Measurements from ENCODE around the gene DHRS4. TPM values are rescaled to one million over a fixed set of nuclear protein-coding genes. Genes with fewer than 3 reads are reported as not detected.
A peak's percentile ranks its signal among the peaks of the same experiment; 100 is the strongest.
"Not testable (repeated sequence)": the region's sequence is repeated elsewhere in the genome, so short reads cannot be mapped to it uniquely, and the experiment has no call there.

The DHRS4 gene
- polyA plus RNA-seq, 3 donors = 40.4 to 68.1 (median 63.2) TPM

- Histone ChIP-seq H3K27ac (ENCODE audit: low read depth in 1 of 2, low read length in 2 of 2) (peak overlapping the region in 1 of 2 donors; percentile 62), H3K4me2 (replicated peaks; ENCODE audit: extremely low read depth, low read length, poor library complexity, severe bottlenecking) (peak overlapping the region; percentile 67), H3K4me1 (ENCODE audit: control insufficient read depth in 1 of 2, insufficient read depth in 2 of 2, low read length in 2 of 2) (peaks cover 24 to 25% of the 10 kb centered on the region in 2 donors)
- not testable (repeated sequence) for H3K4me3 Mint-ChIP-seq; H3K36me3 ChIP-seq (replicated peaks in 1 of 2; ENCODE audit: control insufficient read depth in 1 of 2, insufficient read depth in 2 of 2, low read length in 2 of 2); H3K9me3 ChIP-seq (replicated peaks in 1 of 2; ENCODE audit: control insufficient read depth in 1 of 2, insufficient read depth in 1 of 2, low read length in 2 of 2); H3K9me3 Mint-ChIP-seq; H3K27me3 ChIP-seq (ENCODE audit: control insufficient read depth in 2 of 2, insufficient read depth in 2 of 2, low read length in 2 of 2); H3K36me3 Mint-ChIP-seq; H2AFZ ChIP-seq (ENCODE audit: insufficient read depth, low read depth, low read length, poor library complexity, severe bottlenecking); H3K27me3 Mint-ChIP-seq (ENCODE audit: low read depth in 3 of 3); H3K79me2 ChIP-seq (ENCODE audit: insufficient read depth, low read length); H4K20me1 ChIP-seq (ENCODE audit: insufficient read depth, low read length); H3K9ac ChIP-seq (ENCODE audit: insufficient read depth, low read length, poor library complexity, severe bottlenecking); DNase-seq; H3K4me3 ChIP-seq (replicated peaks in 1 of 3; ENCODE audit: low read depth in 2 of 3, low read length in 3 of 3)
- intact Hi-C loops (cut with micrococcal nuclease) = loop anchor here in 1 of 2 donors (5.0 to 10.0 kb wide), 2 partner anchors 42 to 115 kb away; no protein-coding TSS in a partner anchor
- WGBS (ENCODE audit: insufficient coverage) = 98% methylated on average over 8 of the region's 21 CpGs
- peak overlapping the region in 1 of 7 donors; percentile 83 for H3K27ac Mint-ChIP-seq
- H3K4me1 Mint-ChIP-seq = peaks cover 48% of the 10 kb centered on the region
Measured at GRCh38 chr14:23989734-23990445, 36.3 kb downstream of the DHRS4 start.

- H3K36me3 ChIP-seq (replicated peaks in 1 of 2; ENCODE audit: control insufficient read depth in 1 of 2, insufficient read depth in 2 of 2, low read length in 2 of 2); H3K27me3 ChIP-seq (ENCODE audit: control insufficient read depth in 2 of 2, insufficient read depth in 2 of 2, low read length in 2 of 2); H3K9me3 ChIP-seq (replicated peaks in 1 of 2; ENCODE audit: control insufficient read depth in 1 of 2, insufficient read depth in 1 of 2, low read length in 2 of 2); H4K20me1 ChIP-seq (ENCODE audit: insufficient read depth, low read length); H2AFZ ChIP-seq (ENCODE audit: insufficient read depth, low read depth, low read length, poor library complexity, severe bottlenecking); H3K27ac ChIP-seq (ENCODE audit: low read depth in 1 of 2, low read length in 2 of 2); H3K27me3 Mint-ChIP-seq (ENCODE audit: low read depth in 3 of 3); H3K9ac ChIP-seq (ENCODE audit: insufficient read depth, low read length, poor library complexity, severe bottlenecking); H3K4me2 ChIP-seq (replicated peaks; ENCODE audit: extremely low read depth, low read length, poor library complexity, severe bottlenecking); H3K9me3 Mint-ChIP-seq; H3K4me3 Mint-ChIP-seq; intact Hi-C loops (cut with micrococcal nuclease); H3K4me3 ChIP-seq (replicated peaks in 1 of 3; ENCODE audit: low read depth in 2 of 3, low read length in 3 of 3); H3K79me2 ChIP-seq (ENCODE audit: insufficient read depth, low read length); H3K36me3 Mint-ChIP-seq: not testable (repeated sequence)
- DNase-seq = peak in 1 of 3 donors; percentile 28
- H3K4me1 ChIP-seq (ENCODE audit: control insufficient read depth in 1 of 2, insufficient read depth in 2 of 2, low read length in 2 of 2) = peaks cover 14% of the 10 kb centered on the region in 2 donors
- H3K4me1 Mint-ChIP-seq = peaks cover 37% of the 10 kb centered on the region
- 100% methylated on average over 1 of the region's 1 CpG for WGBS (ENCODE audit: insufficient coverage)
- peak overlapping the region in 2 of 7 donors; percentile 8 to 63 for H3K27ac Mint-ChIP-seq
Measured at GRCh38 chr14:23990961-23991360, 37.4 kb downstream of the DHRS4 start.

- WGBS (ENCODE audit: insufficient coverage) = no CpG with 5 or more reads among the region's 3 CpGs
- H4K20me1 ChIP-seq (ENCODE audit: insufficient read depth, low read length); H3K36me3 Mint-ChIP-seq; DNase-seq; H3K27me3 ChIP-seq (ENCODE audit: control insufficient read depth in 2 of 2, insufficient read depth in 2 of 2, low read length in 2 of 2); H3K4me2 ChIP-seq (replicated peaks; ENCODE audit: extremely low read depth, low read length, poor library complexity, severe bottlenecking); intact Hi-C loops (cut with micrococcal nuclease); H3K4me3 ChIP-seq (replicated peaks in 1 of 3; ENCODE audit: low read depth in 2 of 3, low read length in 3 of 3); H3K9me3 ChIP-seq (replicated peaks in 1 of 2; ENCODE audit: control insufficient read depth in 1 of 2, insufficient read depth in 1 of 2, low read length in 2 of 2); H3K36me3 ChIP-seq (replicated peaks in 1 of 2; ENCODE audit: control insufficient read depth in 1 of 2, insufficient read depth in 2 of 2, low read length in 2 of 2); H3K4me3 Mint-ChIP-seq; H3K9ac ChIP-seq (ENCODE audit: insufficient read depth, low read length, poor library complexity, severe bottlenecking); H3K27ac ChIP-seq (ENCODE audit: low read depth in 1 of 2, low read length in 2 of 2); H3K79me2 ChIP-seq (ENCODE audit: insufficient read depth, low read length); H3K27me3 Mint-ChIP-seq (ENCODE audit: low read depth in 3 of 3); H3K9me3 Mint-ChIP-seq; H2AFZ ChIP-seq (ENCODE audit: insufficient read depth, low read depth, low read length, poor library complexity, severe bottlenecking): not testable (repeated sequence)
- Mint-ChIP-seq H3K27ac (peak overlapping the region in 1 of 7 donors; percentile 46), H3K4me1 (peaks cover 27% of the 10 kb centered on the region)
- H3K4me1 ChIP-seq (ENCODE audit: control insufficient read depth in 1 of 2, insufficient read depth in 2 of 2, low read length in 2 of 2) = peaks cover 13 to 14% of the 10 kb centered on the region in 2 donors
Measured at GRCh38 chr14:23993042-23993441, 39.5 kb downstream of the DHRS4 start.

GRCh38 chr14:23996009-23996408 lies 42.4 kb downstream of the DHRS4 start:
- H3K4me3 Mint-ChIP-seq; intact Hi-C loops (cut with micrococcal nuclease); H3K27me3 ChIP-seq (ENCODE audit: control insufficient read depth in 2 of 2, insufficient read depth in 2 of 2, low read length in 2 of 2); H3K9ac ChIP-seq (ENCODE audit: insufficient read depth, low read length, poor library complexity, severe bottlenecking); H4K20me1 ChIP-seq (ENCODE audit: insufficient read depth, low read length); H3K4me1 ChIP-seq (ENCODE audit: control insufficient read depth in 1 of 2, insufficient read depth in 2 of 2, low read length in 2 of 2); H3K4me2 ChIP-seq (replicated peaks; ENCODE audit: extremely low read depth, low read length, poor library complexity, severe bottlenecking); H2AFZ ChIP-seq (ENCODE audit: insufficient read depth, low read depth, low read length, poor library complexity, severe bottlenecking); H3K9me3 Mint-ChIP-seq; H3K36me3 ChIP-seq (replicated peaks in 1 of 2; ENCODE audit: control insufficient read depth in 1 of 2, insufficient read depth in 2 of 2, low read length in 2 of 2); DNase-seq; H3K27me3 Mint-ChIP-seq (ENCODE audit: low read depth in 3 of 3); H3K4me3 ChIP-seq (replicated peaks in 1 of 3; ENCODE audit: low read depth in 2 of 3, low read length in 3 of 3); H3K36me3 Mint-ChIP-seq; H3K9me3 ChIP-seq (replicated peaks in 1 of 2; ENCODE audit: control insufficient read depth in 1 of 2, insufficient read depth in 1 of 2, low read length in 2 of 2); H3K79me2 ChIP-seq (ENCODE audit: insufficient read depth, low read length); H3K27ac ChIP-seq (ENCODE audit: low read depth in 1 of 2, low read length in 2 of 2): not testable (repeated sequence)
- peaks cover 11% of the 10 kb centered on the region for H3K4me1 Mint-ChIP-seq
- H3K27ac Mint-ChIP-seq = peak overlapping the region in 1 of 7 donors; percentile 16
